ENCODE results near the gene AGMO. TPM values are rescaled to one million over a fixed set of nuclear protein-coding genes. Genes with fewer than 3 reads are reported as not detected.

Gene AGMO
- total RNA-seq, 1 experiment from 2014 or later = not detected

GRCh38 chr7:15607529-15608210, 45.9 kb upstream of the AGMO start:
- H3K27ac ChIP-seq (ENCODE audit: low read length) = no peak overlapping the region
- H3K4me3 ChIP-seq (ENCODE audit: low read depth in 2 of 2, low read length in 2 of 2) = no peak overlapping the region
- no peaks in the 10 kb centered on the region for H3K27me3 ChIP-seq (ENCODE audit: control insufficient read depth, insufficient read depth, low read length)
- TF ChIP-seq REST (IDR thresholded peaks at IDR 0.05; ENCODE audit: insufficient read depth in 1 of 2, low read depth in 2 of 2, low read length in 1 of 2) (no peak), SIN3A (IDR thresholded peaks at IDR 0.05; ENCODE audit: borderline replicate concordance, insufficient read depth, low read depth, low read length) (no peak), TCF7L2 (IDR thresholded peaks at IDR 0.05; ENCODE audit: low read depth, low read length) (no peak), POLR2AphosphoS5 (IDR thresholded peaks at IDR 0.05; ENCODE audit: low read depth, low read length) (no peak)
- TF ChIP-seq, protein P1, sequence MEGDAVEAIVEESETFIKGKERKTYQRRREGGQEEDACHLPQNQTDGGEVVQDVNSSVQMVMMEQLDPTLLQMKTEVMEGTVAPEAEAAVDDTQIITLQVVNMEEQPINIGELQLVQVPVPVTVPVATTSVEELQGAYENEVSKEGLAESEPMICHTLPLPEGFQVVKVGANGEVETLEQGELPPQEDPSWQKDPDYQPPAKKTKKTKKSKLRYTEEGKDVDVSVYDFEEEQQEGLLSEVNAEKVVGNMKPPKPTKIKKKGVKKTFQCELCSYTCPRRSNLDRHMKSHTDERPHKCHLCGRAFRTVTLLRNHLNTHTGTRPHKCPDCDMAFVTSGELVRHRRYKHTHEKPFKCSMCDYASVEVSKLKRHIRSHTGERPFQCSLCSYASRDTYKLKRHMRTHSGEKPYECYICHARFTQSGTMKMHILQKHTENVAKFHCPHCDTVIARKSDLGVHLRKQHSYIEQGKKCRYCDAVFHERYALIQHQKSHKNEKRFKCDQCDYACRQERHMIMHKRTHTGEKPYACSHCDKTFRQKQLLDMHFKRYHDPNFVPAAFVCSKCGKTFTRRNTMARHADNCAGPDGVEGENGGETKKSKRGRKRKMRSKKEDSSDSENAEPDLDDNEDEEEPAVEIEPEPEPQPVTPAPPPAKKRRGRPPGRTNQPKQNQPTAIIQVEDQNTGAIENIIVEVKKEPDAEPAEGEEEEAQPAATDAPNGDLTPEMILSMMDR (IDR thresholded peaks at IDR 0.05) = no peak
- ChIA-PET CTCF (no interaction called here), POLR2A (no interaction called here)
- in situ Hi-C loops (cut with HindIII; ENCODE audit: low pct_unique_long_range_greater_than_20kb, low sequenced_read_pairs) = no loop called here
- H3K9me3 ChIP-seq (ENCODE audit: control insufficient read depth, insufficient read depth, low read depth, low read length) = peaks cover 4% of the 10 kb centered on the region; the same call in 1 of the 2 replicates
- no peak for ATAC-seq
- BruUV-seq (replicated peaks) = no TSS peak
- DNase-seq (ENCODE audit: low read depth, low spot score) = no peak
- no peaks in the 10 kb centered on the region for H3K4me1 ChIP-seq (ENCODE audit: control insufficient read depth, insufficient read depth, low read length)
- no peaks in the 10 kb centered on the region for H3K36me3 ChIP-seq (ENCODE audit: control insufficient read depth, insufficient read depth, low read length)
- intact Hi-C loops (cut with micrococcal nuclease; ENCODE audit: unreplicated experiment) = no loop called here

- peaks cover 4% of the 10 kb centered on the region; the same call in 1 of the 2 replicates for H3K9me3 ChIP-seq (ENCODE audit: control insufficient read depth, insufficient read depth, low read depth, low read length)
- no peaks in the 10 kb centered on the region for H3K36me3 ChIP-seq (ENCODE audit: control insufficient read depth, insufficient read depth, low read length)
- TF ChIP-seq SIN3A (IDR thresholded peaks at IDR 0.05; ENCODE audit: borderline replicate concordance, insufficient read depth, low read depth, low read length) = no peak
- no peak overlapping the region for H3K27ac ChIP-seq (ENCODE audit: low read length)
- in situ Hi-C loops (cut with HindIII; ENCODE audit: low pct_unique_long_range_greater_than_20kb, low sequenced_read_pairs) = no loop called here
- POLR2A ChIA-PET = no interaction called here
- CTCF ChIA-PET = no interaction called here
- no peak overlapping the region for H3K4me3 ChIP-seq (ENCODE audit: low read depth in 2 of 2, low read length in 2 of 2)
- no peaks in the 10 kb centered on the region for H3K27me3 ChIP-seq (ENCODE audit: control insufficient read depth, insufficient read depth, low read length)
- no TSS peak for BruUV-seq (replicated peaks)
- no peaks in the 10 kb centered on the region for H3K4me1 ChIP-seq (ENCODE audit: control insufficient read depth, insufficient read depth, low read length)
- ATAC-seq = no peak
- intact Hi-C loops (cut with micrococcal nuclease; ENCODE audit: unreplicated experiment) = no loop called here
- no peak for DNase-seq (ENCODE audit: low read depth, low spot score)
Observed at GRCh38 chr7:15606561-15606960, 44.7 kb upstream of the AGMO start.

GRCh38 chr7:15604166-15604565, 42.4 kb upstream of the AGMO start:
- no peak overlapping the region for H3K27ac ChIP-seq (ENCODE audit: low read length)
- ATAC-seq (no peak), DNase-seq (ENCODE audit: low read depth, low spot score) (no peak)
- ChIA-PET POLR2A (no interaction called here), CTCF (no interaction called here)
- TF ChIP-seq, protein P1 (IDR thresholded peaks at IDR 0.05) = no peak
- no peak for TF ChIP-seq REST (IDR thresholded peaks at IDR 0.05; ENCODE audit: insufficient read depth in 1 of 2, low read depth in 2 of 2, low read length in 1 of 2)
- TF ChIP-seq TCF7L2 (IDR thresholded peaks at IDR 0.05; ENCODE audit: low read depth, low read length) = no peak
- TF ChIP-seq SIN3A (IDR thresholded peaks at IDR 0.05; ENCODE audit: borderline replicate concordance, insufficient read depth, low read depth, low read length) = no peak
- no peak for TF ChIP-seq POLR2AphosphoS5 (IDR thresholded peaks at IDR 0.05; ENCODE audit: low read depth, low read length)
- no peaks in the 10 kb centered on the region for H3K27me3 ChIP-seq (ENCODE audit: control insufficient read depth, insufficient read depth, low read length)
- no peaks in the 10 kb centered on the region for H3K36me3 ChIP-seq (ENCODE audit: control insufficient read depth, insufficient read depth, low read length)
- no peaks in the 10 kb centered on the region for H3K4me1 ChIP-seq (ENCODE audit: control insufficient read depth, insufficient read depth, low read length)
- peaks cover 4% of the 10 kb centered on the region; the same call in 1 of the 2 replicates for H3K9me3 ChIP-seq (ENCODE audit: control insufficient read depth, insufficient read depth, low read depth, low read length)
- BruUV-seq (replicated peaks) = no TSS peak
- no peak overlapping the region for H3K4me3 ChIP-seq (ENCODE audit: low read depth in 2 of 2, low read length in 2 of 2)
- in situ Hi-C loops (cut with HindIII; ENCODE audit: low pct_unique_long_range_greater_than_20kb, low sequenced_read_pairs) (no loop called here), intact Hi-C loops (cut with micrococcal nuclease; ENCODE audit: unreplicated experiment) (no loop called here)

Data from Panc1 (cell line).